IMR-90 (cell line): ENCODE results near the gene SYPL2. TPM values are rescaled to one million over a fixed set of nuclear protein-coding genes. Genes with fewer than 3 reads are reported as not detected.

Source experiments
- ATAC-seq: fragments of 200-7000 bp; cut with Tn5 transposase; 2 replicates; pipeline ENCODE4 v1.9.1; 2020; ENCODE audit warnings: low read depth, mild to moderate bottlenecking, moderate library complexity
- BruUV-seq: library from RNA; stranded (reverse); fragments of 400-500 nt; replicated peaks from 2 replicates; lab custom pipeline; 2021; lab: Mats Ljungman, UMichigan
- CTCF ChIA-PET: fragments of 300-600 bp; formaldehyde crosslinking; extraction: SDS; loops from one replicate; lab custom pipeline; 2021; ENCODE audit warnings: antibody characterized with exemption; lab: Yijun Ruan, JAX
- POLR2A ChIA-PET: fragments of 300-600 bp; sonication (Branson Sonifier 250); formaldehyde crosslinking; loops from one replicate; lab custom pipeline; 2022; ENCODE audit warnings: antibody characterized with exemption; ENCODE audit not compliant: unreplicated experiment; lab: Charles Lee
- DNase-seq: peaks from one replicate; pipeline ENCODE4 v3.0.0; 2013
- H2AFZ ChIP-seq: replicated peaks from 2 replicates; pipeline ENCODE3; 2013; ENCODE audit warnings: low read length, mild to moderate bottlenecking; ENCODE audit not compliant: poor library complexity
- H2AK5ac ChIP-seq: 2 replicates; pipeline ENCODE4 v1.6.1; 2013; ENCODE audit warnings: low read depth, low read length, inconsistent platforms
- H2AK9ac ChIP-seq: replicated peaks from 2 replicates; pipeline ENCODE3; 2013; ENCODE audit warnings: mild to moderate bottlenecking, low read depth, low read length, moderate library complexity; ENCODE audit not compliant: poor library complexity
- H2BK120ac ChIP-seq: 2 replicates; pipeline ENCODE4 v1.6.1; 2013; ENCODE audit warnings: low read depth, low read length, inconsistent platforms
- H2BK15ac ChIP-seq: 3 replicates; pipeline ENCODE4 v1.6.1; 2013; ENCODE audit warnings: low read depth, low read length, inconsistent platforms
- H2BK20ac ChIP-seq: 2 replicates; pipeline ENCODE4 v1.6.1; 2013; ENCODE audit warnings: low read depth, mild to moderate bottlenecking, inconsistent platforms, low read length, moderate library complexity
- H2BK5ac ChIP-seq: 2 replicates; pipeline ENCODE4 v1.6.1; 2013; ENCODE audit warnings: mild to moderate bottlenecking, low read depth, low read length, inconsistent platforms; ENCODE audit not compliant: poor library complexity, severe bottlenecking
- H3K14ac ChIP-seq: replicated peaks from 2 replicates; pipeline ENCODE4 v1.6.1; 2013; ENCODE audit warnings: low read depth, low read length, inconsistent platforms
- H3K18ac ChIP-seq: 2 replicates; pipeline ENCODE4 v1.6.1; 2013; ENCODE audit warnings: low read depth, low read length, control low read depth
- H3K23ac ChIP-seq: 2 replicates; pipeline ENCODE4 v1.6.1; 2013; ENCODE audit warnings: low read depth, low read length, inconsistent platforms
- H3K27ac ChIP-seq: 2 replicates; pipeline ENCODE4 v1.5.1; 2013; ENCODE audit warnings: mild to moderate bottlenecking, control low read depth, low read length; ENCODE audit not compliant: insufficient read depth
- H3K27me3 ChIP-seq: 2 replicates; pipeline ENCODE4 v1.6.1; 2013; ENCODE audit warnings: low read length; ENCODE audit not compliant: control insufficient read depth, insufficient read depth
- H3K36me3 ChIP-seq: 2 replicates; pipeline ENCODE4 v1.6.1; 2013; ENCODE audit warnings: low read length, mixed read lengths; ENCODE audit not compliant: control insufficient read depth, insufficient read depth
- H3K4ac ChIP-seq: 2 replicates; pipeline ENCODE4 v1.6.1; 2013; ENCODE audit warnings: low read depth, low read length, inconsistent platforms
- H3K4me1 ChIP-seq: 2 replicates; pipeline ENCODE4 v1.6.1; 2013; ENCODE audit warnings: low read length, mixed read lengths; ENCODE audit not compliant: control insufficient read depth, insufficient read depth
- H3K4me2 ChIP-seq: 2 replicates; pipeline ENCODE4 v1.6.1; 2013; ENCODE audit warnings: low read depth, mild to moderate bottlenecking, control low read depth, low read length, moderate library complexity
- H3K4me3 ChIP-seq: 2 replicates; pipeline ENCODE4 v1.5.1; 2013; ENCODE audit warnings: low read depth, mild to moderate bottlenecking, control low read depth, low read length, moderate library complexity; ENCODE audit not compliant: insufficient read depth
- H3K56ac ChIP-seq: 2 replicates; pipeline ENCODE4 v1.6.1; 2013; ENCODE audit warnings: low read length, inconsistent platforms; ENCODE audit not compliant: insufficient read depth; ENCODE audit errors: extremely low read depth
- H3K79me1 ChIP-seq, 2 experiments: 2 replicates each; pipeline ENCODE4 v1.6.1; 2013; ENCODE audit warnings: low read length in 2 of 2, inconsistent platforms in 1 of 2, low read depth in 1 of 2
- H3K9ac ChIP-seq: 2 replicates; pipeline ENCODE4 v1.6.1; 2013; ENCODE audit warnings: low read depth, low read length, control low read depth
- H3K9me1 ChIP-seq: 2 replicates; pipeline ENCODE4 v1.6.1; 2013; ENCODE audit warnings: low read length, inconsistent platforms; ENCODE audit not compliant: insufficient read depth
- H3K9me3 ChIP-seq: 2 replicates; pipeline ENCODE4 v1.6.1; 2013; ENCODE audit warnings: low read length; ENCODE audit not compliant: control insufficient read depth, insufficient read depth
- H4K20me1 ChIP-seq: 2 replicates; pipeline ENCODE4 v1.6.1; 2013; ENCODE audit warnings: low read length, inconsistent platforms; ENCODE audit not compliant: insufficient read depth
- H4K5ac ChIP-seq: 2 replicates; pipeline ENCODE4 v1.6.1; 2013; ENCODE audit warnings: mild to moderate bottlenecking, low read depth, low read length, control low read depth
- H4K8ac ChIP-seq, 2 experiments: 2 replicates each; pipeline ENCODE4 v1.6.1; 2013; ENCODE audit warnings: low read depth in 2 of 2, low read length in 2 of 2, control low read depth in 1 of 2, inconsistent platforms in 1 of 2
- H4K91ac ChIP-seq: 2 replicates; pipeline ENCODE4 v1.6.1; 2013; ENCODE audit warnings: low read depth, low read length, inconsistent platforms; ENCODE audit not compliant: insufficient read depth
- BHLHE40 ChIP-seq: fragments of 150-350 bp; IDR thresholded peaks from 2 replicates; pipeline ENCODE4 v1.6.1; 2016; ENCODE audit warnings: mild to moderate bottlenecking, low read depth, low read length
- CHD1 ChIP-seq: IDR thresholded peaks from 2 replicates; pipeline ENCODE4 v1.6.1; 2012; ENCODE audit warnings: low read depth, low read length, improper control_type of control experiment
- CTCF ChIP-seq: conservative IDR thresholded peaks from 2 replicates; pipeline ENCODE4 v1.5.1; 2012; ENCODE audit warnings: mild to moderate bottlenecking, low read depth, low read length, improper control_type of control experiment
- ELK1 ChIP-seq: fragments of 150-350 bp; IDR thresholded peaks from 2 replicates; pipeline ENCODE4 v1.6.1; 2016; ENCODE audit warnings: low read depth, mild to moderate bottlenecking, low read length, moderate library complexity, borderline replicate concordance
- FOS ChIP-seq: fragments of 150-350 bp; IDR thresholded peaks from 2 replicates; pipeline ENCODE4 v1.6.1; 2016; ENCODE audit warnings: low read depth, low read length
- MAFK ChIP-seq: IDR thresholded peaks from 2 replicates; pipeline ENCODE4 v1.6.1; 2012; ENCODE audit warnings: low read depth, low read length, improper control_type of control experiment
- MAZ ChIP-seq: IDR thresholded peaks from 2 replicates; pipeline ENCODE4 v1.6.1; 2012; ENCODE audit warnings: low read depth, mild to moderate bottlenecking, low read length, improper control_type of control experiment, moderate library complexity, borderline replicate concordance
- MXI1 ChIP-seq: IDR thresholded peaks from 2 replicates; pipeline ENCODE4 v1.6.1; 2012; ENCODE audit warnings: low read depth, mild to moderate bottlenecking, low read length, moderate library complexity, borderline replicate concordance
- NFE2L2 ChIP-seq: fragments of 150-350 bp; IDR thresholded peaks from 2 replicates; pipeline ENCODE4 v1.6.1; 2016; ENCODE audit warnings: low read depth, mild to moderate bottlenecking, low read length
- POLR2A ChIP-seq: IDR thresholded peaks from 2 replicates; pipeline ENCODE4 v1.6.1; 2012; ENCODE audit warnings: mild to moderate bottlenecking, low read depth, low read length
- RAD21 ChIP-seq: IDR thresholded peaks from 2 replicates; pipeline ENCODE4 v1.6.1; 2012; ENCODE audit warnings: low read length, improper control_type of control experiment
- RCOR1 ChIP-seq: IDR thresholded peaks from 2 replicates; pipeline ENCODE4 v1.6.1; 2012; ENCODE audit warnings: mild to moderate bottlenecking, low read length, improper control_type of control experiment; ENCODE audit not compliant: insufficient replicate concordance
- RFX5 ChIP-seq: IDR thresholded peaks from 2 replicates; pipeline ENCODE4 v1.8.0; 2012; ENCODE audit warnings: low read depth, mild to moderate bottlenecking, low read length, moderate library complexity
- SMC3 ChIP-seq: fragments of 150-350 bp; IDR thresholded peaks from 2 replicates; pipeline ENCODE4 v1.6.1; 2016; ENCODE audit warnings: low read depth, mild to moderate bottlenecking, antibody characterized with exemption, low read length, moderate library complexity
- USF2 ChIP-seq: fragments of 150-350 bp; IDR thresholded peaks from 2 replicates; pipeline ENCODE4 v1.6.1; 2017; ENCODE audit warnings: mild to moderate bottlenecking, antibody characterized with exemption, low read length, low read depth
- WGBS, 2 experiments: methylation state at CpG; one replicate each; pipeline versions ENCODE4 v1.1.5 to v1.1.7; 2013; ENCODE audit warnings: missing lambda C conversion rate in 2 of 2; ENCODE audit not compliant: insufficient read length in 1 of 2; ENCODE audit errors: extremely low coverage in 2 of 2; 5-methylcytosine and 5-hydroxymethylcytosine counted together
- dilution Hi-C: fragments of 300-500 bp; cut with HindIII; formaldehyde crosslinking; loops from one replicate; pipeline ENCODE4 v1.14.3; 2018; ENCODE audit warnings: low sequenced_read_pairs; ENCODE audit not compliant: unreplicated experiment
- in situ Hi-C: fragments of 300-500 bp; cut with MboI; formaldehyde crosslinking; loops from 3 replicates; pipeline ENCODE4 v1.14.3; 2019; ENCODE audit warnings: low sequenced_read_pairs, inconsistent platforms, mixed read lengths
- intact Hi-C: fragments of 100-400 bp; cut with micrococcal nuclease; formaldehyde crosslinking; loops from 2 replicates; pipeline ENCODE4 v1.10.0; 2022
- polyA plus RNA-seq, 3 experiments: library from polyadenylated mRNA; depleted of rRNA; stranded (reverse); fragments of >200 nt; gene quantifications; 2 replicates each; pipeline ENCODE4 v1.2.3, GENCODE V29; 2012; ENCODE audit warnings: low replicate concordance in 1 of 3
- total RNA-seq: library from RNA; depleted of rRNA; stranded (reverse); fragments of >200 nt; gene quantifications from 2 replicates; pipeline ENCODE4 v1.2.3, GENCODE V29; 2012

Gene SYPL2
- total and polyA plus RNA-seq, 2 of the 4 experiments (the other 2 are of a cell fraction), result under 0.01 to 0.65 TPM

GRCh38 chr1:109497449-109498160 lies 31.3 kb downstream of the SYPL2 start:
- Histone ChIP-seq H3K4me2 (no peak overlapping the region), H2BK15ac (no peak overlapping the region), H2BK20ac (no peak overlapping the region), H4K20me1 (peaks cover 15% of the 10 kb centered on the region; the same call in 1 of the 2 replicates), H3K9me3 (no peaks in the 10 kb centered on the region), H2AK5ac (no peak overlapping the region), H3K18ac (no peak overlapping the region), H4K5ac (no peak overlapping the region), H3K56ac (no peak overlapping the region), H3K23ac (no peak overlapping the region), H4K91ac (no peak overlapping the region), H2BK120ac (no peak overlapping the region), H3K4ac (no peak overlapping the region), H3K79me1 (peaks cover 15 to 60% of the 10 kb centered on the region in 2 experiments), H2AK9ac (no peak overlapping the region), H3K14ac (no peak overlapping the region), H3K27me3 (no peaks in the 10 kb centered on the region), H2BK5ac (no peak overlapping the region), H3K4me3 (no peak overlapping the region), H2AFZ (no peak overlapping the region), H3K9ac (no peak overlapping the region), H3K36me3 (peaks cover 13% of the 10 kb centered on the region), H3K27ac (no peak overlapping the region), H3K4me1 (peaks cover 32% of the 10 kb centered on the region), H3K9me1 (peaks cover 28% of the 10 kb centered on the region), H4K8ac (no peak overlapping the region)
- no TSS peak for BruUV-seq
- ATAC-seq (no peak), DNase-seq (no peak)
- intact Hi-C loops, result loop anchor here (1.0 kb wide), 1 partner anchor 35 kb away; no protein-coding TSS in a partner anchor
- TF ChIP-seq USF2 (no peak), CTCF (no peak), NFE2L2 (no peak), FOS (no peak), MAZ (no peak), RCOR1 (no peak), POLR2A (no peak), RFX5 (no peak), SMC3 (no peak), CHD1 (no peak), MXI1 (no peak), RAD21 (no peak), ELK1 (no peak), BHLHE40 (no peak), MAFK (no peak)
- ChIA-PET POLR2A (no interaction called here), CTCF (interaction anchor here (0.6 to 5.1 kb wide), 3 partner anchors 34 to 72 kb away, joined by 3 to 51 read pairs (median 8); no protein-coding TSS in a partner anchor)
- WGBS, 2 experiments, result 70% methylated on average over 3 of the region's 9 CpGs; no CpG with 5 or more reads in 1 of the 2 experiments
- in situ Hi-C loops, result loop anchor here (5.0 kb wide), 1 partner anchor 35 kb away; no protein-coding TSS in a partner anchor
- dilution Hi-C loops, result no loop called here
